ENCODE results near the gene ARHGEF25.
A peak's percentile ranks its signal among the peaks of the same experiment; 100 is the strongest.

ARHGEF25 gene

GRCh38 chr12:57611108-57611826, at the start of gene ARHGEF25 (continued):
- 0 out of 2 replicates have a peak, but pooled peaks have one; percentile 48 for TF ChIP-seq KLF7 (tag by site-specific recombination; IDR thresholded peaks at IDR 0.05; ENCODE audit: borderline replicate concordance)
- peak; percentile 71 for TF ChIP-seq ZXDB (tag by site-specific recombination; IDR thresholded peaks at IDR 0.05)
- no peak for TF ChIP-seq FEZF1 (tag by site-specific recombination; IDR thresholded peaks at IDR 0.05)
- no peak for TF ChIP-seq ZNF223 (tag by site-specific recombination; IDR thresholded peaks at IDR 0.05)
- TF ChIP-seq ZBTB20 (tag by site-specific recombination; IDR thresholded peaks at IDR 0.05), result peak; percentile 94
- no peak for TF ChIP-seq ZNF518A (tag by site-specific recombination; conservative IDR thresholded peaks at IDR 0.05; ENCODE audit: low read depth)
- 0 out of 2 replicates have a peak, but pooled peaks have one; percentile 17 for TF ChIP-seq ZSCAN23 (tag by site-specific recombination; IDR thresholded peaks at IDR 0.05)
- peak; percentile 46; the same call in 1 of the 2 replicates for TF ChIP-seq ZSCAN5A (tag by site-specific recombination; IDR thresholded peaks at IDR 0.05)
- TF ChIP-seq EGR2 (tag by site-specific recombination; IDR thresholded peaks at IDR 0.05; ENCODE audit: low read depth), result 0 out of 2 replicates have a peak, but pooled peaks have one; percentile 22
- peak; percentile 48; the same call in 1 of the 2 replicates for TF ChIP-seq ZSCAN30 (tag by site-specific recombination; IDR thresholded peaks at IDR 0.05)
- TF ChIP-seq ZNF366 (tag by site-specific recombination; conservative IDR thresholded peaks at IDR 0.05), result no peak
- no peak for TF ChIP-seq ZNF792 (tag by site-specific recombination; IDR thresholded peaks at IDR 0.05)
- no peak for TF ChIP-seq ZNF830 (tag by site-specific recombination; IDR thresholded peaks at IDR 0.05; ENCODE audit: low read depth)
- TF ChIP-seq ZEB2 (tag by site-specific recombination; IDR thresholded peaks at IDR 0.05), result peak; percentile 62; the same call in 1 of the 2 replicates
- TF ChIP-seq ZNF514 (tag by site-specific recombination; IDR thresholded peaks at IDR 0.05), result no peak
- TF ChIP-seq ZNF146 (tag by site-specific recombination; IDR thresholded peaks at IDR 0.05), result peak; percentile 4; the same call in 1 of the 2 replicates
- TF ChIP-seq ZNF843 (tag by site-specific recombination; IDR thresholded peaks at IDR 0.05), result peak; percentile 31; the same call in 1 of the 2 replicates
- TF ChIP-seq ZNF629 (tag by site-specific recombination; IDR thresholded peaks at IDR 0.05), result peak; percentile 31; the same call in 1 of the 2 replicates
- TF ChIP-seq ZBTB17 (tag by site-specific recombination; IDR thresholded peaks at IDR 0.05), result peak; percentile 62
- TF ChIP-seq ZNF596 (tag by site-specific recombination; IDR thresholded peaks at IDR 0.05), result 0 out of 2 replicates have a peak, but pooled peaks have one; percentile 5
- peak; percentile 44; the same call in 1 of the 2 replicates for TF ChIP-seq ZNF394 (tag by site-specific recombination; IDR thresholded peaks at IDR 0.05; ENCODE audit: borderline replicate concordance)
- TF ChIP-seq PRDM10 (tag by site-specific recombination; IDR thresholded peaks at IDR 0.05), result peak; percentile 67
- 0 out of 2 replicates have a peak, but pooled peaks have one; percentile 14 for TF ChIP-seq KLF10 (tag by site-specific recombination; IDR thresholded peaks at IDR 0.05)
- TF ChIP-seq ZBTB8A (tag by site-specific recombination; IDR thresholded peaks at IDR 0.05), result peak; percentile 48; the same call in 1 of the 2 replicates
- no peak for TF ChIP-seq ZNF280C (tag by site-specific recombination; IDR thresholded peaks at IDR 0.05)
- peak; percentile 26; the same call in 1 of the 2 replicates for TF ChIP-seq ZBTB6 (tag by site-specific recombination; IDR thresholded peaks at IDR 0.05)

All from HEK293 (cell line).